Loucy (cell line): ENCODE measurements around the gene MINDY4.

Source experiments
- CTCF ChIP-seq: fragments of 200-600 bp; sonication (generic); conservative IDR thresholded peaks from 2 replicates; pipeline ENCODE4 v1.5.1; 2014; ENCODE audit warnings: mild to moderate bottlenecking, antibody characterized with exemption, low read length
- EZH2phosphoT487 ChIP-seq: fragments of 200-600 bp; IDR thresholded peaks from 2 replicates; pipeline ENCODE4 v1.6.1; 2018; ENCODE audit warnings: antibody characterized with exemption, mild to moderate bottlenecking, moderate library complexity, borderline replicate concordance

GRCh38 chr7:30788640-30789333, 17.6 kb downstream of the MINDY4 start:
- TF ChIP-seq CTCF (no peak), EZH2phosphoT487 (no peak)
